HepG2 (cell line): ENCODE results near the gene TASP1. TPM values are rescaled to one million over a fixed set of nuclear protein-coding genes. Genes with fewer than 3 reads are reported as not detected.

Experiments used
- ATAC-seq: fragments of 200-7000 bp; cut with Tn5 transposase; 3 replicates; pipeline ENCODE4 v1.9.1; 2020; ENCODE audit warnings: mild to moderate bottlenecking, moderate library complexity
- BruUV-seq: library from RNA; stranded (reverse); fragments of 400-500 nt; replicated peaks from 2 replicates; lab custom pipeline; 2021; lab: Mats Ljungman, UMichigan
- CTCF ChIA-PET: fragments of 300-600 bp; formaldehyde crosslinking; extraction: SDS; loops from one replicate; lab custom pipeline; 2021; ENCODE audit warnings: low total read pairs, inconsistent platforms, low intra/inter-chr PET ratio; lab: Yijun Ruan, JAX
- POLR2A ChIA-PET: fragments of 350-600 bp; sonication (Branson Sonifier 250); formaldehyde crosslinking; loops from one replicate; lab custom pipeline; 2020; ENCODE audit warnings: antibody characterized with exemption, inconsistent platforms; lab: Yijun Ruan, JAX
- DNase-seq: peaks from one replicate; pipeline ENCODE4 v3.0.0-alpha.2; 2015; ENCODE audit warnings: low spot score
- FAIRE-seq: peaks from 3 replicates; lab custom pipeline; 2011; peaks lifted over from hg19 to GRCh38; lab: Jason Lieb, UNC
- H2AFZ ChIP-seq: one replicate; pipeline ENCODE4 v1.6.1; 2011; ENCODE audit warnings: low read length, inconsistent platforms
- H3K27ac ChIP-seq: fragments of 300-600 bp; 3 replicates; pipeline ENCODE4 v1.8.0; 2011; ENCODE audit warnings: mixed run types, mild to moderate bottlenecking, mixed read lengths, low read length, inconsistent platforms; ENCODE audit not compliant: insufficient read depth; ENCODE audit errors: extremely low read length
- H3K27me3 ChIP-seq, 2 experiments: fragments of 200-600 bp in 1 of 2; 2 replicates in 1 of 2; 3 replicates in 1 of 2; pipeline versions ENCODE4 v1.6.0 to v1.8.0; 2011; ENCODE audit warnings: low read length in 2 of 2, mild to moderate bottlenecking in 2 of 2, moderate library complexity in 2 of 2, inconsistent platforms in 1 of 2; ENCODE audit not compliant: insufficient read depth in 2 of 2, control insufficient read depth in 1 of 2
- H3K36me3 ChIP-seq, 2 experiments: fragments of 200-600 bp in 1 of 2; replicated peaks in 1 of 2; 2 replicates in 1 of 2; 3 replicates in 1 of 2; pipeline versions ENCODE4 v1.5.1 to v1.8.0; 2011; ENCODE audit warnings: low read length in 2 of 2, inconsistent platforms in 1 of 2; ENCODE audit not compliant: insufficient read depth in 2 of 2, control insufficient read depth in 1 of 2
- H3K4me1 ChIP-seq: 2 replicates; pipeline ENCODE4 v1.5.1; 2012; ENCODE audit warnings: low read length, inconsistent platforms; ENCODE audit not compliant: insufficient read depth
- H3K4me2 ChIP-seq: 2 replicates; pipeline ENCODE4 v1.6.0; 2011; ENCODE audit warnings: low read depth, low read length, inconsistent platforms
- H3K4me3 ChIP-seq, 3 experiments: fragments of 200-600 bp in 1 of 3; sonication (generic), shearing (Covaris generic) in 1 of 3; replicated peaks in 1 of 3; 2 replicates each; pipeline ENCODE4 v1.5.1; 2011 to 2016; ENCODE audit warnings: low read length in 3 of 3, inconsistent platforms in 2 of 3, low read depth in 2 of 3, mild to moderate bottlenecking in 2 of 3, control low read depth in 1 of 3, mixed read lengths in 1 of 3; ENCODE audit not compliant: insufficient read depth in 1 of 3
- H3K79me2 ChIP-seq: one replicate; pipeline ENCODE4 v1.6.1; 2011; ENCODE audit warnings: low read length, inconsistent platforms; ENCODE audit not compliant: insufficient read depth
- H3K9ac ChIP-seq: 2 replicates; pipeline ENCODE4 v1.6.0; 2011; ENCODE audit warnings: mild to moderate bottlenecking, low read depth, low read length, inconsistent platforms; ENCODE audit not compliant: insufficient read depth
- H3K9me3 ChIP-seq: 2 replicates; pipeline ENCODE4 v1.5.1; 2012; ENCODE audit warnings: mild to moderate bottlenecking, low read length
- H4K20me1 ChIP-seq: 2 replicates; pipeline ENCODE4 v1.6.0; 2011; ENCODE audit warnings: inconsistent platforms, mild to moderate bottlenecking, low read length, moderate library complexity; ENCODE audit not compliant: insufficient read depth
- KDM6A ChIP-seq: IDR thresholded peaks from 2 replicates; pipeline ENCODE4 v1.6.1; 2016; ENCODE audit warnings: low read depth
- RAD21 ChIP-seq: fragments of 450-650 bp; formaldehyde crosslinking; IDR thresholded peaks from 2 replicates; pipeline ENCODE4 v1.5.0; 2020; ENCODE audit warnings: mild to moderate bottlenecking
- SUZ12 ChIP-seq: fragments of 150-350 bp; IDR thresholded peaks from 2 replicates; pipeline ENCODE4 v1.6.1; 2014; ENCODE audit warnings: low read depth, low read length
- ZNF441 ChIP-seq: sonication (generic); formaldehyde crosslinking; IDR thresholded peaks from 2 replicates; pipeline ENCODE4 v1.7.0; 2021; ENCODE audit warnings: missing genetic modification reagents, borderline replicate concordance
- ZNF615 ChIP-seq: sonication (generic); formaldehyde crosslinking; IDR thresholded peaks from 2 replicates; pipeline ENCODE4 v1.5.0; 2020; ENCODE audit warnings: mild to moderate bottlenecking, missing genetic modification reagents, borderline replicate concordance
- WGBS: methylation state at CpG from one replicate; pipeline ENCODE4 v1.1.6; 2017; ENCODE audit warnings: low lambda C conversion rate; 5-methylcytosine and 5-hydroxymethylcytosine counted together
- in situ Hi-C: cut with HindIII; loops from 2 replicates; pipeline ENCODE4 v1.10.0; 2017; ENCODE audit warnings: low pct_unique_long_range_greater_than_20kb; ENCODE audit not compliant: extremely low pct_ligation_motif_present
- intact Hi-C: fragments of 100-400 bp; cut with micrococcal nuclease; formaldehyde crosslinking; loops from one replicate; pipeline ENCODE4 v1.10.0; 2022; ENCODE audit not compliant: unreplicated experiment
- polyA plus RNA-seq, 8 experiments: library from polyadenylated mRNA; depleted of rRNA in 3 of 8; stranded (reverse) in 7 of 8; unstranded in 1 of 8; fragments of >200 nt; fragmentation: Illumina TruSeq in 4 of 8; extraction: Trizol in 4 of 8; gene quantifications; 2 replicates each; pipeline versions ENCODE4 v1.2.1 to v1.2.3, GENCODE V29; 2011 to 2016; ENCODE audit warnings: low read depth in 4 of 8, missing spikeins in 1 of 8, mixed read lengths in 1 of 8; ENCODE audit not compliant: insufficient read depth in 1 of 8
- total RNA-seq, 5 experiments: library from RNA; depleted of rRNA; stranded (reverse); fragments of >200 nt; fragmentation: Illumina TruSeq; extraction: Trizol; gene quantifications; 2 replicates each; pipeline ENCODE4 v1.2.3, GENCODE V29; 2016; ENCODE audit warnings: low read depth in 1 of 5
- TF ChIP-seq, protein P1 (sequence below): IDR thresholded peaks from 2 replicates; pipeline ENCODE4 v1.6.1; 2016; ENCODE audit warnings: missing biosample characterization, missing genetic modification reagents, low read depth
- TF ChIP-seq, protein P2 (sequence below): sonication (generic); formaldehyde crosslinking; IDR thresholded peaks from 2 replicates; pipeline ENCODE4 v1.5.0; 2020; ENCODE audit warnings: missing genetic modification reagents

Gene TASP1
- total and polyA plus RNA-seq, 2 of the 13 experiments (the other 11 are each of a cell fraction or from before 2014, with no cell fraction given), result 10.0 to 25.2 TPM

DNA sequence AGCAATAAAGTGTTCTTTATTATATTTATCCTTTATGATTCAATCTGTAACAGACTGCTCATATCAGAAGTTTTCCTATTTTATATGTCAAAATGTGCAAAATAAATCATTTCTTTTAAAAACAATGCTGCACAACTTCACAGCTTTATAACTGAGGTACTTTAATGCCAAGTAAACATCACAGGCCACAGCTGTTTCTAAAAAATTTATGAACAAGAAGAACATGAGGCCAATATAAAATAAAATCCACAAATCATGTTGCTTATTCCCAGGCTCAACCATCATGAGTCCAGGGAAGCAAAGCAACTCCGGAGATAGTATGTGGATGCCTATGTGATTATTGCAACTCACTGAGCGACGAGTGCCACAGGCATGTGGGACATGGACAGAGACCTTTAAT is 222.2 kb downstream of the TASP1 start:
- Histone ChIP-seq H4K20me1 (no peaks in the 10 kb centered on the region), H3K9me3 (no peaks in the 10 kb centered on the region), H3K27ac (no peak overlapping the region), H3K79me2 (no peaks in the 10 kb centered on the region), H3K4me1 (peaks cover 61% of the 10 kb centered on the region), H3K36me3 (peaks cover 1 to 5% of the 10 kb centered on the region in 2 experiments; a peak in 2 of 5 replicates), H2AFZ (no peak overlapping the region), H3K9ac (no peak overlapping the region), H3K4me2 (no peak overlapping the region), H3K4me3 (no peak overlapping the region), H3K27me3 (no peaks in the 10 kb centered on the region)
- in situ Hi-C loops (no loop called here), intact Hi-C loops (no loop called here)
- TF ChIP-seq ZNF441 (CRISPR knock-in tag) (no peak), RAD21 (CRISPR knock-in tag) (no peak), SUZ12 (no peak), KDM6A (CRISPR knock-in tag) (no peak), ZNF615 (CRISPR knock-in tag) (no peak)
- TF ChIP-seq, protein P1, sequence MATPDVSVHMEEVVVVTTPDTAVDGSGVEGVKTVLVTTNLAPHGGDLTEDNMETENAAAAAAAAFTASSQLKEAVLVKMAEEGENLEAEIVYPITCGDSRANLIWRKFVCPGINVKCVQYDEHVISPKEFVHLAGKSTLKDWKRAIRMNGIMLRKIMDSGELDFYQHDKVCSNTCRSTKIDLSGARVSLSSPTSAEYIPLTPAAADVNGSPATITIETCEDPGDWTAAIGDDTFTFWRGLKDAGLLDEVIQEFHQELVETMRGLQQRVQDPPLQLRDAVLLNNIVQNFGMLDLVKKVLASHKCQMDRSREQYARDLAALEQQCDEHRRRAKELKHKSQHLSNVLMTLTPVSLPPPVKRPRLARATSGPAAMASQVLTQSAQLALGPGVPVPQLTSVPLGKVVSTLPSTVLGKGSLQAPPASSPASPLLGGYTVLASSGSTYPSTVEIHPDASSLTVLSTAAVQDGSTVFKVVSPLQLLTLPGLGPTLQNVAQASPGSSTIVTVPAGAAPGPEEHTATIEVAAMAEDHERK (CRISPR knock-in tag), result no peak
- TF ChIP-seq, protein P2, sequence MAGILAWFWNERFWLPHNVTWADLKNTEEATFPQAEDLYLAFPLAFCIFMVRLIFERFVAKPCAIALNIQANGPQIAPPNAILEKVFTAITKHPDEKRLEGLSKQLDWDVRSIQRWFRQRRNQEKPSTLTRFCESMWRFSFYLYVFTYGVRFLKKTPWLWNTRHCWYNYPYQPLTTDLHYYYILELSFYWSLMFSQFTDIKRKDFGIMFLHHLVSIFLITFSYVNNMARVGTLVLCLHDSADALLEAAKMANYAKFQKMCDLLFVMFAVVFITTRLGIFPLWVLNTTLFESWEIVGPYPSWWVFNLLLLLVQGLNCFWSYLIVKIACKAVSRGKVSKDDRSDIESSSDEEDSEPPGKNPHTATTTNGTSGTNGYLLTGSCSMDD (CRISPR knock-in tag), result no peak
- BruUV-seq, result no TSS peak
- ChIA-PET CTCF (no interaction called here), POLR2A (no interaction called here)
- ATAC-seq, result no peak
- no peak for FAIRE-seq
- WGBS, result 98% methylated on average over 3 of the region's 3 CpGs
- DNase-seq, result no peak
